T-helper 1 cell treated with Interleukin-12 subunit alpha and Interleukin-12 subunit beta and Interleukin-4 antibody, amounts not matched to agents 30 ng/mL and 1 ng/mL, for 36 hours (primary cell): ENCODE results near the gene KAZN. TPM values are rescaled to one million over a fixed set of nuclear protein-coding genes. Genes with fewer than 3 reads are reported as not detected.

ENCODE experiments used
- intact Hi-C: fragments of 100-400 bp; cut with micrococcal nuclease; formaldehyde crosslinking; loops from one replicate; pipeline ENCODE4 v1.15.1; 2024
- total RNA-seq: library from RNA; stranded (reverse); gene quantifications from 2 replicates; pipeline ENCODE4 v1.2.3, GENCODE V29; 2022

Gene KAZN
- total RNA-seq, 1 donor from 2014 or later = 0.20 TPM

GRCh38 chr1:14996133-14997050 lies 397.9 kb downstream of the KAZN start:
- intact Hi-C loops = no loop called here

DNA sequence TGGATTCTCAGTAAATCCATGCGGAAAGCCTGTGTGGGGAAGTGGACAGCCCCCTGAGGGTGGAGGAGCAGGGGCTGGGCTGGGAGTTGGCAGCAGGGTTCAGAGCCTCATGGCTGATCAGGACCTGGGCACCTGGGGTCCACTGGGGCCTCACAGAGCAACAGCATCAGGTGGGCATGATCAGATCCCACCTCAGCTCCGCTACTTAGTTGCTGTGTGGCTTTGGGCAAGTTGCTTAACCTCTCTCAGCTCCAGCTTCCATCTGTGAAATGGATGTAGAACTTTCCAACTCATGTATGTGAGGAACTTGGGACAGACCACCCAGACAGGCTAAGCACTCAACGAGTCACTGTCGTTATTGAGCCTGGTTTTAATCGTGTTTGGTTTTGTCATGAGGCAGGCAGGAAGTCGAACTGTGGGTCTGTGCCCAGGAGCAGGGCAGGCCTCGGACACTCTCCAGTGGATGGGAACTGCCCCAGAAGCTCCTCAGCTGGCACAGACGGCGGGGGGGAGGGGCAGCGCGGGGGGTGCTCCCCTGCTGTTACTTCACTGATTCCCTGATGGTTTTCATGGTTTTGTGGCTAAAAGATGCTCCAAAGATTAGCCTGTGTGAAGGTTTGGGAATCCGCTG lies 399.3 kb downstream of the KAZN start:
- intact Hi-C loops = no loop called here

DNA sequence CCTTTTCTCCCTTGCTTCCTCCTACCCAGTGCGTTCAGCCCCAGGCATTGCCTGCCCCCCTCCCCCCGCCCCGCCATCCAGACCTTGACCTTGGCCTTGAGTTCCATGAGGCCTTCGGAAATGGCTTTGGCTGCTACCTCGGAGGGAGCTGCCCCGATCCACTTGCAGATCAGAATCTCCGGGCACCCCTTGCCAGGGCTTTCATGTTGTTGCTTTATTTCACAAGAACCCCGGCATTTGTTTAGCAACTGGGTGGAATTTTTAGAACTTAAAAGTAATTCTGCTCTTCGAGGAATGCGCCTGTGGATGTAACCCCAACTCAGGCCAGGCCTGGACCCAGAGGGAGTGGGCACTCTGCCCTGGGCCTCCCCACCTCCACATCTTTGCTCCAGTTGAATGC lies 401.0 kb downstream of the KAZN start:
- intact Hi-C loops = no loop called here

DNA sequence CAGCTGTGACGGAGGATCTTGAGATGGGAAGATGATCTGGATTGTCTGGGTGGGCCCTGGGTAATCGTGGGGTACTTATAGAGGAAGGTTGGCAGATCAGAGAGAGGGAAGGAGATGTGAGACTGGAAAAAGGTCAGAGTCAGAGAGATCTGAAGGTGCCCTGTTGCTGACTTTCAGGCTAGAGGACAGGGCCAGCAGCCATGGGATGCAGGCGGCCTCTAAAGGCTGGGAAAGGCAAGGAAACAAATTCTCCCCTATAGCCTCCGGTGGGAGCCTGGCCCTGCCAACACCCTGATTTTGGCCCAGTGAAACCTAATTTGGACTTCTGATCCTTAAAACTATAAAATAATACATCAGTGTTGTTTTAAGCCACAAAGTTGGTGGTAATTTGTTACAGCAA lies 401.5 kb downstream of the KAZN start:
- intact Hi-C loops = no loop called here

- intact Hi-C loops = no loop called here
Observed at GRCh38 chr1:15000671-15001070, 402.2 kb downstream of the KAZN start.

DNA sequence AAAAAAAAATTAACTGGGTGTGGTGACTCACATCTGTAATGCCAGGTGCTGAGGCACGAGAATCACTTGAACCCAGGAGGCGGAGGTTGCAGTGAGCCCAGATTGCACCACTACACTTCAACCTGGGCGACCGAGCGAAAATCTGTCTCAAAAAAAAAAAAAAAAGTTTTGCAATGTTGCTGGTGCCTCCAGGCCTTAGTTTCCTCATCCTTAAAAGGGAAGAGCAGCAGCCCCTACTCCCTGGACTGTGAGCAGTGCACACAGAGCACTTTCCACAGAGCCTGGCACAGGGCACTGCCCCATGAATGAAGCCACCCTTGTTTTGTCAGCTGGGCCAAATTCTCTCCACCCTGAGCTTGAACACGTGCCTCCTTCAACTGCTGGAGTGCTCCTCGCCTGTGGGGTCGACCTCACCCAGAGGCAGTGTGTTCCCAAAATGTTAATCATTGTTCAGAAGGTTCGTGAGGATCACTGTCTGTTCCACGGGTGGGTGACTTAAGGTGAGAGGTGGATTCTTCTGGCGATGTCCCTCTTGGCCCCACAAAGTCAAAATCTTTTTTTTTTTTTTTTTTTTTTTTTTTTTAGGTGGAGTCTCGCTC lies 402.9 kb downstream of the KAZN start:
- intact Hi-C loops = no loop called here

- intact Hi-C loops = no loop called here
Observed at GRCh38 chr1:15002325-15002724, 403.8 kb downstream of the KAZN start.

DNA sequence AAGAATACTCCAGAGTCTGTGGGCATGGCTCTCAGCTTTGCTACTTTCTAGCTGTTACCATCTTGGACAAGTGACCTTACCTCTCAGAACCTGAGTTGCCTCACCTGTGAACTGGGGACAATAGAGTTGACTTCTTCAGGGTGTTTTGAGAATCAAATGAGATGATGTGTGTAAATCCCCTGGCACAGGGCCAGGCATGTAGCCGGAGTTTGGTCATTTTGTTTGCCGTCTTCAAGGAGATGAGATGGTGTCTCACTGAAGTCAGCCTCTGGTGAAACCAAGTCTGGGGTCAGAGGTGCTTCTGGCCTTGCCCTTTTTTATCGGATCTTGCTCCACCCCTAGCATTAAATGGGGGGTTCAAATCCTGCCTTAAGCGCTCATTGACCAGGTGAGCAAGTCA lies 405.9 kb downstream of the KAZN start:
- intact Hi-C loops = no loop called here

DNA sequence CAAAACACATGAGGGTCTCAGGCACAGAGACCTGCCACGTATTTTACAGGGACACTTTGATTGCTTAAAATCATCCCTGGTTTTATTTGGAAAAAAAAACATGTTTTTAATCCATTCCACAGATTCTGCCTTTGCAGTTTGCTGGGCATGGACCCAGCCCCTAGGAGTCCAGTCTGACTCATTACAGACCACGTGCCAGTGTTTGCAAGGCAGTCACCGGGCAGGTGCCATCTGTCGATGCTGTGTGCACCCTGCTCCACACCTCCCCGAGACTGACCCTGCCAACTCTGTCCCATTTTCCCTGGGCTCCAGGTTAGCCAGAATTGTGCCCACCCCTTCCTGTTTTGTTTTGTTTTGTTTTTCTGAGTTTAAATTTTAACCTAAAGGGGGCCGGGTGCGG lies 406.6 kb downstream of the KAZN start:
- intact Hi-C loops = no loop called here

DNA sequence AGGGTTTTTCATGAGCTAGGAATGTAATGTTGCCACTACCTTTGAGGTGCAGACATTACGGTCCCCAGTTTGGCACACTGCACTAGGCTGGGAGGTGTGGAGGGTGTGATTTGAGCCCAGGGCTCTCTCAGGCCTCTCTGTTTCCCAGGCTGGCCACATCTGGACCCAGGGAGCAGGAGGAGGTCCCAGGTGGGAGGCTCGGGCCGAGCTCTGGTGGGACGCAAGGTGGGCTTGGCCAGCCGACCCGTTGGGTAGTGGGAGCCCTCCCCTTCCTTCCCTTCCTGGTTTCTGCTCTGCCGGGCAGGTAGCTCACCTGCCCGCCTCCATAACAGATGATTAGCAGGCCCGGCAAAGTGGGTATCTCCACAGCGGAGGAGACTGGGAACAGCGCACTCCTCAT lies 408.9 kb downstream of the KAZN start:
- intact Hi-C loops = no loop called here

DNA sequence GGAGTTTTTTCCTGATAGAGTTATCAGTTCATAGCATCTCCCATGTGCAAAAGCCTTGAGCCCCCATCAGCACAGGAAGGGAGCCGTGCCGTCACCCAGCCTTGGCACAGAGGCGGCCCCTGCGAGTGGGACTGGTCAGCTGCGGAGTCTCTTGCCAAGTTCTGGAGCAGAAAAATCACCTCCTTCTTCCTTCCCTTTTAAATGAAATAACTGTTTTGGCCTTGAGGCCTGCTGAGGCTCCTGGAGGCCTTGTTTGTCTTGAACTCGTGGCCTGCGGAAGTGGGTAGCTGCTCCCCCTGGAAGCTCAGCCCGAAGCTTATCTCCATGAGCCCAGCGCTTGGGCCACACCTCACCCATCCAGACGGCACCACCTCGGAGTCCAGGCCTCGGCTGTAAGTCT lies 409.4 kb downstream of the KAZN start:
- intact Hi-C loops = no loop called here

DNA sequence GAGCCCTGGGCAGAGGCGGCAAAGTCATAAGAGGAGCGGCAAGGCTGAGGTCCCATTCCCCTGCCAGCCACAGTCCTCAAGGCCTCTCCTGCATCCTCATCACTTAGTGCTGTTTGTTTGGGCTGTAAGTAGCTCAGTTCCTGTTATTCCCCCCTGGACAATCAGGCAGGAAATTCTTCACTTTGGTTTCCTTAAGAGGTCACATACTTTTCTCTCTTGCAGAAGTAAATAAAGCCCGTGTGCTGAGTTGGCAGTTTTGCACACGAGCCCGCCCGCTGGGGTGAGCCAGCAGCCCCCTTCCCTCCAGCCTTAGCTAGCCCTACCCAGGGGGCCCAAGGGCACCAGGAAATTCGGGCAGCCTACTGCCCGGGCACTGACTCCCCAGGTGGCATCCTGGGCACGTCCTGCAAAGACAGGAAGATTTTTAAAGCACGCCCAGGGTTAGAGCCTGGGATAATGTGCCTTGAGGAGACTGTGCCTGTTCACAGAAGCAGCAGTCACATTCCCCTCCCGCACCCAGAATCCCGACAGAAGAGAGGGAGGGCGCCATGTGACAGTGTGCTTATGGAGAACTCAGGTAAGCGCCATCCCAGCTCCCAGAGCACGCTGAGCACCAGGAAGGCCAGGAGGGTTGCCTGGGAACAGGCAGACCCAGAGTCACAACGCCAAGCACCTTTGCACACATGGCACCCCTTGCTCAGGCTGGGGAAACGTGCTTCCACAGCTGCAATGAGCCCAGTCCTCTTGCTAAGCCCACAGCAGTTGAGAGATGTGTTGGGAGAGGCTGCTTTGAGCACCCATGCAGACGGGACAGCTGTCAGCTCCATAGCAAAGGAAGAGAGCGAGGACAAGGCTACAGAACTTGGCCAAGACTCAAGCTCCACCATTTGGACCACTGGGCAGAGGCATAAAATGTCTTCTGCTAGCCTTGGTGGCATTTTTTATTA lies 410.6 kb downstream of the KAZN start:
- intact Hi-C loops = no loop called here

GRCh38 chr1:15011160-15011559 lies 412.7 kb downstream of the KAZN start:
- intact Hi-C loops = no loop called here

GRCh38 chr1:15011661-15012060 lies 413.2 kb downstream of the KAZN start:
- intact Hi-C loops = no loop called here

DNA sequence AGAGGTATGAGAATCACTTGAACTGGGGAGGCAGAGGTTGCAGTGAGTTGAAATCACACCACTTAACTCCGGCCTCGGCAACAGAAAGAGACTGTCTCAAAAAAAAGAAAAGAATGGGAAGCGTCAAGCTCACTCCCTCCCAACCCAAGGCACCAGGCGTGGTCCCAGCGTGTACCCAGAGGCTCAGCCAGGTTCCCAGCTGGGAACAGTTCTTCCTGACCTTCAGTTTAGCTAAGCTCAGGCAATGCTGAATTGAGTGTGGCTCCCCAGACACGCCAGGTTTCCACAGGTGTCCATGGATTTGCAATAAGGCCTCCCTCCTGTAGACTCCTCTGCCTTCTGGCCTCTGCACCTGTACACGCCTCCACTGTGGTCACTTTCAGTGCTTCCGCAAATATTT lies 414.3 kb downstream of the KAZN start:
- intact Hi-C loops = no loop called here

- intact Hi-C loops = no loop called here
Observed at GRCh38 chr1:15013767-15014166, 415.3 kb downstream of the KAZN start.

- intact Hi-C loops = no loop called here
Observed at GRCh38 chr1:15014516-15014915, 416.0 kb downstream of the KAZN start.

- intact Hi-C loops = no loop called here
Observed at GRCh38 chr1:15016001-15016400, 417.5 kb downstream of the KAZN start.

DNA sequence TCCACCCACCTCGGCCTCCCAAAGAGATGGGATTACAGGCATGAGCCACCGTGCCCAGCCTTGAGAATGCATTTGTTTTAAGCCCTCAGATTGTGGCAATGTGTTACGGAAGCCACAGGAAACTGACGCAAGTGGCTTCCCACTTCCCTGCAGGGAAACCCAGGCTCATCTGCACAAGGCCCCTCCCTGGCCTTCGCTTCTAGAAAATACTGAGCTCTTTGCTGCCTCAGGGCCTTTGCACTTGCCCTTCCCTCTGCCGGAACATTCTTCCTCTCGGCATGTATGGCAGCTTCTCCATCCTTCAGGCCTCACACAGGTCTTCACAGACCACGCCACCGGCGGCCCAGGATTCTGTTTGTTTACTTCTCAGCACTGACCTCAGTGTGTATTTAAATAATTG lies 418.0 kb downstream of the KAZN start:
- intact Hi-C loops = no loop called here

GRCh38 chr1:15017120-15017519 lies 418.6 kb downstream of the KAZN start:
- intact Hi-C loops = no loop called here

- intact Hi-C loops = no loop called here
Observed at GRCh38 chr1:15018767-15019166, 420.3 kb downstream of the KAZN start.
